Measurements from ENCODE around the gene NPM3. TPM values are rescaled to one million over a fixed set of nuclear protein-coding genes. Genes with fewer than 3 reads are reported as not detected.

Gene NPM3
- total RNA-seq, 3 donors from 2014 or later, result 14.4 to 27.4 (median 15.3) TPM

DNA sequence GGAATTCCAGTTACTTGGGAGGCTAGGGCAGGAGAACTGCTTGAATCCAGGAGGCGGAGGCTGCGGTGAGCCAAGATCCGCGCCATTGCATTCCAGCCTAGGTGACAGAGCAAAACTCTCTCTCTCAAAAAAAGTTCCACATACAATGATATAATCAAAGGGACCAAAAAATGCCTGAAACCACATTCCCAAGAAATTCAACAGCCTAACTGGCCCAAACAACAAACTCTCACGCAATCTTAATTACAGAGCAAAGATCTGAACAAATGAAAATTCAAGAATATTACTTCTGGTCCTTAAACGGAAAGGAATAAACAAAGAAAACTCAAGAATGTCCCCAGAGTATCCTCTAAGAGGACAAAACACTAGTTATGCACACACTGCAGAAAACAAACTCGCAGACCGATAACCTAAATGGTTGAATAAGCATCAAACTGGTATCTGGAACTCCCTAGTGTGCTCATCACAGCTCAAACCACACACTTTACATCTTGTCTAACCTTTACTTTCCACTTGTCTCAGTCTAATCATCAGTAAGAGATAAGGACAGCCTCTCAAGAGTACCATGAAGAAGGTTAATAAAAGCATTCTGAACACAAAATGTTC, 31.3 kb upstream of the NPM3 start:
- Histone ChIP-seq H3K4me3 (no peak overlapping the region), H3K9me3 (no peaks in the 10 kb centered on the region), H3K4me1 (ENCODE audit: low read depth) (peaks cover 12% of the 10 kb centered on the region), H3K36me3 (ENCODE audit: low read depth) (peaks cover 7% of the 10 kb centered on the region)
- intact Hi-C loops (cut with DNase I, micrococcal nuclease), result no loop called here
- no peak for DNase-seq
- ATAC-seq, result no peak
- TF ChIP-seq CTCF (IDR thresholded peaks at IDR 0.05), result no peak

GRCh38 chr10:101812606-101813005, 29.4 kb upstream of the NPM3 start:
- Histone ChIP-seq H3K36me3 (ENCODE audit: low read depth) (peaks cover 7% of the 10 kb centered on the region), H3K9me3 (no peaks in the 10 kb centered on the region), H3K4me3 (no peak overlapping the region), H3K4me1 (ENCODE audit: low read depth) (peaks cover 9% of the 10 kb centered on the region)
- intact Hi-C loops (cut with DNase I, micrococcal nuclease), result no loop called here
- TF ChIP-seq CTCF (IDR thresholded peaks at IDR 0.05), result no peak
- no peak for DNase-seq
- no peak for ATAC-seq

GRCh38 chr10:101807158-101807557, 23.9 kb upstream of the NPM3 start:
- Histone ChIP-seq H3K4me3 (no peak overlapping the region), H3K4me1 (ENCODE audit: low read depth) (no peaks in the 10 kb centered on the region), H3K9me3 (no peaks in the 10 kb centered on the region), H3K36me3 (ENCODE audit: low read depth) (peaks cover 7% of the 10 kb centered on the region)
- intact Hi-C loops (cut with DNase I, micrococcal nuclease), result no loop called here
- DNase-seq, result no peak
- TF ChIP-seq CTCF (IDR thresholded peaks at IDR 0.05), result no peak
- no peak for ATAC-seq

GRCh38 chr10:101803511-101803910, 20.3 kb upstream of the NPM3 start:
- DNase-seq, result no peak
- Histone ChIP-seq H3K36me3 (ENCODE audit: low read depth) (no peaks in the 10 kb centered on the region), H3K4me3 (no peak overlapping the region), H3K4me1 (ENCODE audit: low read depth) (no peaks in the 10 kb centered on the region), H3K9me3 (no peaks in the 10 kb centered on the region)
- TF ChIP-seq CTCF (IDR thresholded peaks at IDR 0.05), result no peak
- intact Hi-C loops (cut with DNase I, micrococcal nuclease), result no loop called here
- ATAC-seq, result no peak

- Histone ChIP-seq H3K4me3 (no peak overlapping the region), H3K9me3 (no peaks in the 10 kb centered on the region), H3K4me1 (ENCODE audit: low read depth) (no peaks in the 10 kb centered on the region), H3K36me3 (ENCODE audit: low read depth) (peaks cover 12% of the 10 kb centered on the region)
- no peak for TF ChIP-seq CTCF (IDR thresholded peaks at IDR 0.05)
- DNase-seq (no peak), ATAC-seq (no peak)
- intact Hi-C loops (cut with DNase I, micrococcal nuclease), result no loop called here
These were observed 14.3 kb upstream of the NPM3 start for GRCh38 chr10:101797403-101798059.
